GM18502 (cell line): ENCODE results near the gene TANGO6.

Experiments used
- ATAC-seq: cut with Tn5 transposase; IDR thresholded peaks from one replicate; pipeline ENCODE4 v1.9.1; 2021; ENCODE audit warnings: mild to moderate bottlenecking; ENCODE audit not compliant: unreplicated experiment, poor library complexity

TANGO6 gene

GRCh38 chr16:68995011-68995504, 151.7 kb downstream of the TANGO6 start:
- ATAC-seq: no peak

- no peak for ATAC-seq
These were observed 154.2 kb downstream of the TANGO6 start for GRCh38 chr16:68997564-68997963.

GRCh38 chr16:68999114-68999513, 155.8 kb downstream of the TANGO6 start:
- no peak for ATAC-seq

GRCh38 chr16:69003500-69003899, 160.2 kb downstream of the TANGO6 start:
- no peak for ATAC-seq

GRCh38 chr16:69005641-69006355, 162.5 kb downstream of the TANGO6 start:
- ATAC-seq: no peak

GRCh38 chr16:69012906-69013305, 169.6 kb downstream of the TANGO6 start:
- no peak for ATAC-seq

- no peak for ATAC-seq
These were observed 170.7 kb downstream of the TANGO6 start for GRCh38 chr16:69013991-69014390.

- ATAC-seq: no peak
These were observed 171.5 kb downstream of the TANGO6 start for GRCh38 chr16:69014811-69015210.

GRCh38 chr16:69017036-69017783, 173.9 kb downstream of the TANGO6 start:
- no peak for ATAC-seq

GRCh38 chr16:69019811-69020210, 176.5 kb downstream of the TANGO6 start:
- ATAC-seq: no peak

GRCh38 chr16:69029121-69029520, 185.8 kb downstream of the TANGO6 start:
- no peak for ATAC-seq

- ATAC-seq: no peak
These were observed 188.6 kb downstream of the TANGO6 start for GRCh38 chr16:69031877-69032301.

GRCh38 chr16:69033151-69033949, 190.0 kb downstream of the TANGO6 start:
- no peak for ATAC-seq

GRCh38 chr16:69035375-69035774, 192.0 kb downstream of the TANGO6 start:
- no peak for ATAC-seq

- ATAC-seq: no peak
These were observed 193.2 kb downstream of the TANGO6 start for GRCh38 chr16:69036399-69037091.

GRCh38 chr16:69037373-69038160, 194.2 kb downstream of the TANGO6 start:
- no peak for ATAC-seq

GRCh38 chr16:69039333-69039941, 196.1 kb downstream of the TANGO6 start:
- no peak for ATAC-seq

GRCh38 chr16:69040144-69040909, 197.0 kb downstream of the TANGO6 start:
- ATAC-seq: no peak
